ENCODE data around the gene RCAN3.

The RCAN3 gene

GRCh38 chr1:24540051-24540905 lies 37.6 kb downstream of the RCAN3 start (continued):
- TF ChIP-seq PRDM2 (tag by site-specific recombination; IDR thresholded peaks at IDR 0.05; ENCODE audit: borderline replicate concordance): no peak

- H3K4me3 ChIP-seq (ENCODE audit: low read depth, low read length): no peak overlapping the region
- POLR2A ChIA-PET: interaction anchor here (1.4 kb wide), 1 partner anchor 46 kb away, joined by 3 read pairs; no protein-coding TSS in a partner anchor
- no peak overlapping the region for H3K27ac ChIP-seq (ENCODE audit: extremely low read depth, low read depth, low read length)
- no peaks in the 10 kb centered on the region for H3K36me3 ChIP-seq (ENCODE audit: control insufficient read depth in 2 of 2, insufficient read depth in 1 of 2, low read length in 2 of 2)
- H3K4me1 ChIP-seq (ENCODE audit: control insufficient read depth, insufficient read depth, low read length): no peaks in the 10 kb centered on the region
- CTCF ChIA-PET: interaction anchor here (0.6 to 4.3 kb wide), 38 partner anchors 10 to 342 kb away, joined by 3 to 73 read pairs (median 4); partner anchors contain the start of genes NCMAP, NIPAL3 and STPG1
- no peaks in the 10 kb centered on the region for H3K9me3 ChIP-seq (ENCODE audit: control insufficient read depth, insufficient read depth, low read depth, low read length)
- TF ChIP-seq PRDM1 (tag by site-specific recombination; IDR thresholded peaks at IDR 0.05) (peak; percentile 85), ZBTB44 (tag by site-specific recombination; IDR thresholded peaks at IDR 0.05) (no peak), PRDM10 (tag by site-specific recombination; IDR thresholded peaks at IDR 0.05) (peak; percentile 17; the same call in 1 of the 2 replicates), FEZF1 (tag by site-specific recombination; IDR thresholded peaks at IDR 0.05) (no peak), ZSCAN18 (tag by site-specific recombination; IDR thresholded peaks at IDR 0.05) (no peak), ZNF514 (tag by site-specific recombination; IDR thresholded peaks at IDR 0.05) (no peak), CTCF (tag by site-specific recombination; IDR thresholded peaks at IDR 0.05) (no peak), ZNF175 (tag by site-specific recombination; IDR thresholded peaks at IDR 0.05) (no peak), ZNF362 (tag by site-specific recombination; IDR thresholded peaks at IDR 0.05) (no peak), ZNF629 (tag by site-specific recombination; IDR thresholded peaks at IDR 0.05) (no peak), PRDM6 (tag by site-specific recombination; IDR thresholded peaks at IDR 0.05) (peak; percentile 48; the same call in 1 of the 2 replicates), ZXDB (tag by site-specific recombination; IDR thresholded peaks at IDR 0.05) (no peak), ZBTB8A (tag by site-specific recombination; IDR thresholded peaks at IDR 0.05) (no peak)
Measured at GRCh38 chr1:24540906-24541710, 38.5 kb downstream of the RCAN3 start.

Data from HEK293 (cell line).